ENCODE data around the gene RPL27A. TPM values are rescaled to one million over a fixed set of nuclear protein-coding genes. Genes with fewer than 3 reads are reported as not detected.
A peak's percentile ranks its signal among the peaks of the same experiment; 100 is the strongest.

RPL27A gene
- total RNA-seq, 4 donors from 2014 or later, result 800 to 945 (median 825) TPM

DNA sequence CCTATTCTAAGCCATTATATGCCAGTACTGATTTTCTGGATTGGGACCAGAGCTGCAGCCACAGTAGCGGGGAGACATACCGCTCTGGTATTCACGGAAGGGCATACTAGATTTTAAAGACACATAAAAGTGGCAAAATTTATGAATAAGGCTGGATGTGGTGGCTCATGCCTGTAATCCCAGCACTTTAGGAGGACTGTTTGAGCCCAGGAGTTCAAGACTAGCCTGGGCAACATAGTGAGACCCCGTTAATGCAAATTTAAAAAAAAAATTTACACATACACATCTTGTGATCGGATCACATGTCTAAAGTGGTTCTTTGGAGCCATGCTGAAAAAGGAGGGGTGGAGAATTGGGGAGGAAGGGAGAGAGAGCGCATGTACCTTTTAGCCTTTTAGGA is 9.0 kb downstream of the RPL27A start:
- WGBS, 2 donors, result 91 to 93% methylated on average over 6 of the region's 6 CpGs
- no peak overlapping the region for H3K4me3 ChIP-seq

GRCh38 chr11:8692417-8692816 is 9.8 kb downstream of the RPL27A start:
- H3K4me3 ChIP-seq, result no peak overlapping the region
- peaks cover 0 to 61% (median 0%) of the 10 kb centered on the region in 3 donors for H3K36me3 ChIP-seq
- H3K27ac ChIP-seq, result no peak overlapping the region
- H3K9me3 ChIP-seq, result no peaks in the 10 kb centered on the region
- WGBS, 2 donors, result 78 to 94% methylated on average over 3 of the region's 3 CpGs
- H3K27me3 ChIP-seq, result no peaks in the 10 kb centered on the region
- peaks cover 0 to 20% (median 8%) of the 10 kb centered on the region in 4 donors for H3K4me1 ChIP-seq
- TF ChIP-seq EP300 (IDR thresholded peaks at IDR 0.05) (no peak), POLR2A (IDR thresholded peaks at IDR 0.05) (no peak), CTCF (IDR thresholded peaks at IDR 0.05) (no peak)
- no peak for DNase-seq (ENCODE audit: low spot score in 2 of 2)

More for the DNA sequence above, 9.0 kb downstream of the RPL27A start:
- TF ChIP-seq POLR2A (IDR thresholded peaks at IDR 0.05), result no peak
- no peak for TF ChIP-seq EP300 (IDR thresholded peaks at IDR 0.05)
- no peak for TF ChIP-seq CTCF (IDR thresholded peaks at IDR 0.05)
- Histone ChIP-seq H3K9me3 (no peaks in the 10 kb centered on the region), H3K36me3 (peaks cover 0 to 60% (median 0%) of the 10 kb centered on the region in 3 donors), H3K27me3 (no peaks in the 10 kb centered on the region), H3K4me1 (peaks cover 0 to 20% (median 9%) of the 10 kb centered on the region in 4 donors), H3K27ac (no peak overlapping the region)
- no peak for DNase-seq (ENCODE audit: low spot score in 2 of 2)

- H3K27ac ChIP-seq, result peak overlapping the region in 1 of 4 donors; percentile 22
Observed at GRCh38 chr11:8693010-8693551, 10.5 kb downstream of the RPL27A start.

DNA sequence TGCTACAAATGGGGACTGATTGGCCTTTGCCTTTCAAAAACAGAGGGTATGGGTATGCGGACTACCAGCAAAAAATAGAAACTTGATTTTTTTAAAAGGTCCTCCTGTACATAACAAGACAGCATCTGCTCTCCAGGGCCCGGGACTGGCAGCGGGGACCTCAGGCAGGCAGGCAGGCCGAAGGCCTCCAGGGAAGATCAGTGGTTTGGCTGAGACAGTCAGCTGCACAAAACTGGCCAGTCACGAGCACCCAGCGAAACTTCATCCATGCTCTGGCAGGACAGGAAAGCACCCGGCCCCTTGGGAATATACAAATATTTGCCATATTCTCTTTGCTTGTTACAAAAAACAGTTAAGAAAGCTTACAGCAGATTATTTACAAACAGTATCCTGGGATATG is 11.0 kb downstream of the RPL27A start:
- Histone ChIP-seq H3K27ac (peak overlapping the region in 2 of 4 donors; percentile 22 to 59), H3K36me3 (peaks cover 0 to 71% (median 0%) of the 10 kb centered on the region in 3 donors)

More at GRCh38 chr11:8693010-8693551, 10.5 kb downstream of the RPL27A start:
- H3K4me3 ChIP-seq, result no peak overlapping the region
- TF ChIP-seq EP300 (IDR thresholded peaks at IDR 0.05) (no peak), POLR2A (IDR thresholded peaks at IDR 0.05) (no peak), CTCF (IDR thresholded peaks at IDR 0.05) (no peak)
- peaks cover 0 to 15% (median 2%) of the 10 kb centered on the region in 4 donors for H3K4me1 ChIP-seq
- H3K36me3 ChIP-seq, result peaks cover 0 to 66% (median 0%) of the 10 kb centered on the region in 3 donors
- DNase-seq (ENCODE audit: low spot score in 2 of 2), result no peak
- WGBS, 2 donors, result 82 to 84% methylated on average over 6 of the region's 6 CpGs
- H3K9me3 ChIP-seq, result no peaks in the 10 kb centered on the region
- H3K27me3 ChIP-seq, result no peaks in the 10 kb centered on the region

More for the DNA sequence above, 11.0 kb downstream of the RPL27A start:
- 77 to 83% methylated on average over 7 of the region's 7 CpGs for WGBS, 2 donors
- H3K4me3 ChIP-seq, result no peak overlapping the region
- TF ChIP-seq CTCF (IDR thresholded peaks at IDR 0.05) (no peak), EP300 (IDR thresholded peaks at IDR 0.05) (no peak), POLR2A (IDR thresholded peaks at IDR 0.05) (no peak)
- peaks cover 0 to 10% (median 0%) of the 10 kb centered on the region in 4 donors for H3K4me1 ChIP-seq
- DNase-seq (ENCODE audit: low spot score in 2 of 2), result no peak
- no peaks in the 10 kb centered on the region for H3K9me3 ChIP-seq
- H3K27me3 ChIP-seq, result no peaks in the 10 kb centered on the region
